GM10266 (cell line): Measurements from ENCODE around the gene RPS29.
"Not testable (repeated sequence)": the region's sequence is repeated elsewhere in the genome, so short reads cannot be mapped to it uniquely, and the experiment has no call there.

Experiments used
- DNase-seq: peaks from one replicate; pipeline ENCODE4 v3.0.0; 2012; ENCODE audit errors: extremely low spot score
- TF ChIP-seq, protein P1 (sequence below): IDR thresholded peaks from 2 replicates; pipeline ENCODE4 v1.5.1; 2012; ENCODE audit warnings: mild to moderate bottlenecking, low read depth; ENCODE audit not compliant: control insufficient read depth, insufficient read depth; ENCODE audit errors: missing control alignments

The RPS29 gene

DNA sequence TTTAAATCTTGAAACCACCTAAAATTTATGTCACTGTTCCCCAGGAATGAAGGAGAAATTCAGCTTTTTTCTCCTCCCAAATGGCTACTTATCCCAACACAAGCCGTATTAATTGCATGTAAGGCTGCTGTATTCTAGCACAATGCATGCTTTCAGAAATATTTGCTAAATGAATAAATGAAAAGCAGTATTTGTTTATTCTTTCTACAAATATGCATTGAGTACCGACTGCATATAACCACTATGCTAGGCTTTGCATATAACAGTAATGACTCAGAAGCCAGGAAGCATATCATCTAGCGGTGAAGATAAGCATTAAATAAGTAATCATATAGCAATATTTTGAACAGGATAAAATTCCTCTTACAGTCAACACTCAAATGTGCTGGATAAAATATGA is 6.8 kb upstream of the RPS29 start:
- no peak for DNase-seq

DNA sequence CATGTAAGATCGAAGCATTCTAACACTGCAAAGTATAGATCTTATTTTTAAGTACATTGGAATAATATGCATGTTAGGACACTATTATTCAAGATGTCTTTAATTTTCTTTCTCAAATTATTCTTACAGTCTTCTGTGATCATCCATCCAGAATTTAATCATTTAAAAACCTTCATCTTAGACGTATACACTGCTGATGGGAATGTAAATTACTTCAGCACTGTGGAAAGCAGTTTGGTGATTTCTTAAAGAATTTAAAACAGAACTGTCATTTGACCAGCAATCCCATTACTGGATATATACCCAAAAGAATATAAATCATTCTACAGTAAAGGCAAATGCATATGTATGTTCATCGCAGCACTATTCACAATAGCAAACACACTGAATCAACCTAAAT is 3.2 kb upstream of the RPS29 start:
- TF ChIP-seq, protein P1, sequence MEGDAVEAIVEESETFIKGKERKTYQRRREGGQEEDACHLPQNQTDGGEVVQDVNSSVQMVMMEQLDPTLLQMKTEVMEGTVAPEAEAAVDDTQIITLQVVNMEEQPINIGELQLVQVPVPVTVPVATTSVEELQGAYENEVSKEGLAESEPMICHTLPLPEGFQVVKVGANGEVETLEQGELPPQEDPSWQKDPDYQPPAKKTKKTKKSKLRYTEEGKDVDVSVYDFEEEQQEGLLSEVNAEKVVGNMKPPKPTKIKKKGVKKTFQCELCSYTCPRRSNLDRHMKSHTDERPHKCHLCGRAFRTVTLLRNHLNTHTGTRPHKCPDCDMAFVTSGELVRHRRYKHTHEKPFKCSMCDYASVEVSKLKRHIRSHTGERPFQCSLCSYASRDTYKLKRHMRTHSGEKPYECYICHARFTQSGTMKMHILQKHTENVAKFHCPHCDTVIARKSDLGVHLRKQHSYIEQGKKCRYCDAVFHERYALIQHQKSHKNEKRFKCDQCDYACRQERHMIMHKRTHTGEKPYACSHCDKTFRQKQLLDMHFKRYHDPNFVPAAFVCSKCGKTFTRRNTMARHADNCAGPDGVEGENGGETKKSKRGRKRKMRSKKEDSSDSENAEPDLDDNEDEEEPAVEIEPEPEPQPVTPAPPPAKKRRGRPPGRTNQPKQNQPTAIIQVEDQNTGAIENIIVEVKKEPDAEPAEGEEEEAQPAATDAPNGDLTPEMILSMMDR, result no peak
- DNase-seq, result no peak

More for the DNA sequence above, 6.8 kb upstream of the RPS29 start:
- TF ChIP-seq, protein P1, result no peak

DNA sequence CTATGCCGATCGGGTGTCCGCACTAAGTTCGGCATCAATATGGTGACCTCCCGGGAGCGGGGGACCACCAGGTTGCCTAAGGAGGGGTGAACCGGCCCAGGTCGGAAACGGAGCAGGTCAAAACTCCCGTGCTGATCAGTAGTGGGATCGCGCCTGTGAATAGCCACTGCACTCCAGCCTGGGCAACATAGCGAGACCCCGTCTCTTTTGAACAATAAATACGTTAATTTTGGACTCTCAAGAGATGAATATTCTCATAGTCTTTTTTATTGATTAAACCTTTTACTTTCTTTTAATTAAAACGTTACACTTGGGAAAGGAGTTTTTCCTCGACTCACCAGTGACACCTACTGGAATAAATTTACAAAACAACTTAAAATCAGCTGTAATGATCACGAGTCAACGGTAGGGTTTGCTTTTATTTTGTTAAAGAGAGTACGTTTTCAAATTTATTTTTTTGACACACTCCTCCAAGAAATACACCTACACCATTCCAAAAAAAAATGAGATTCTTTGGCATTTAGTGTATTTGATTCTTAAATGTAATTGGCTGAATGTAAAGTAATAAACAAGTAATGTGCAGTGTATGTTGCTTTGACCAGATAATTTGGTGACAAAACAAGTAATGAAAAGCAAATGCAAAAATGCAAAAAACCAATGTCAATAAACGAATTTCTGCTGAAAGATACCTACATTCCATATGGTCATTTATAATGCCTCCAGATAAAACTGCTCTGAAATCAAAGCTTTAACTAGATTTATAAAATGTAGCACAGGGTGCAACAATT is 687 bp upstream of the RPS29 start:
- TF ChIP-seq, protein P1, result peak; percentile 87

DNA sequence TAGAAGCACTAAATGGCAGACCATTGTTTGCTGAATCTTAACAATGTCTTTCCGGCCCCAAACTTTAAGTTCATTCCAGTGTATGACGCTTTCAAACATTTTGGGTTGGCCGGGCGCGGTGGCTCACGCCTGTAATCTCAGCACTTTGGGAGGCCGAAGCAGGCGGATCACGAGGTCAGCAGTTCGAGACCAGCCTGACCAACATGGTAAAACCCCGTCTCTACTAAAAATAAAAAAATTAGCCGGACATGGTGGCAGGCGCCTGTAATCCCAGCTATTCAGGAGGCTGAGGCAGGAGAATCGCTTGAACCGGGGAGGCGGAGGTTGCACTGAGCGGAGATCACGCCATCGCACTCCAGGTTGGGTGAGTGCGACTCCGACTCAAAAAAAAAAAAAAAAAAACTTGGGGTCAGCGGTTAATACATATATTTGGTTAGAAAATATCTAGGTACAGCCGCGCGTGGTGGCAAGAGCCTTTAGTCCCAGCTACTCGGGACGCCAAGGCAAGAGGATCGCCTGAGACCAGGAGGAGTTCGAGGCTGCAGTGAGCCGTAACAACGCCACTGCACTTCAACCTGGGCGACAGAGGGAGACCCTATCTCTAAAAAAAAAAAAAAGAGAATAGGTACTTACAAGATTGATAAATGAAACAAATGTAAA is 1.1 kb downstream of the RPS29 start:
- not testable (repeated sequence) for DNase-seq

More for the DNA sequence above, 687 bp upstream of the RPS29 start:
- DNase-seq, result peak; percentile 20

DNA sequence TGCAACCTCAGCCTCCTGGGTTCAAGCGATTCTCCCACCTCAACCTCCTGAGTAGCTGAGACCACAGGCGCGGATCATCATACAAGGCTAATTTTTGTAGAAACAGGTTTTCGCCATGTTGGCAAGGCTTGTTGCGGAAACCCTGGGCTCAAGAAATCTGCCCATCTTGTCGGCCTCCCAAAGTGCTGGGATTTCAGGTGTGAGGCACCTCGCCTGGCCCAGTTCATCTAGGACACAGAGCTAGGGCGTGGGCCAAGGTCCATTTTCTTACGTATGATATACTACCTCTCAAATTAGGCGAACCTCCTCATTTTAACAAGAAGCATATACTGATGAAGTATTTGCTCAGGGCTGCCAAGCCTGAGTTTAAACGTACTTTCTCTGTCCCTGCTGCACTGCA is 2.1 kb downstream of the RPS29 start:
- no peak for DNase-seq
- TF ChIP-seq, protein P1, result no peak

DNA sequence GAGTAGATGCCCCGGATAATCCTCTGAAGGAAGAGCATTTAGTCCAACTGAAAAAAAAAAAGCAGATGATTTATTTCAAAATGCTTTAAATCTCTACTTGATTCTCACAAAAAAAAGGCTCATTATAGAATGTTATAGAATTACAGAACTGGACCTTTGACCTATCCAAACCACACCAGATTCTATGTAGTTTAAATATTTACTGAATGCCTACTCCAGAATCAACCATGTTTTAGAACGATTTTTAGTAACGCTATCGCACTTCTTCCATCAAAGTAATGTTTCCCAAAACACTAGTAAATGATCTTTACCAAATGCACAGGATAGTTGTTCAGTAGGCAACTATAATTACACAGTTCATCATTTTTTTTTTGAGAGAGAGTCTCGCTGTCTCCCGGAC is 2.6 kb downstream of the RPS29 start:
- no peak for DNase-seq

DNA sequence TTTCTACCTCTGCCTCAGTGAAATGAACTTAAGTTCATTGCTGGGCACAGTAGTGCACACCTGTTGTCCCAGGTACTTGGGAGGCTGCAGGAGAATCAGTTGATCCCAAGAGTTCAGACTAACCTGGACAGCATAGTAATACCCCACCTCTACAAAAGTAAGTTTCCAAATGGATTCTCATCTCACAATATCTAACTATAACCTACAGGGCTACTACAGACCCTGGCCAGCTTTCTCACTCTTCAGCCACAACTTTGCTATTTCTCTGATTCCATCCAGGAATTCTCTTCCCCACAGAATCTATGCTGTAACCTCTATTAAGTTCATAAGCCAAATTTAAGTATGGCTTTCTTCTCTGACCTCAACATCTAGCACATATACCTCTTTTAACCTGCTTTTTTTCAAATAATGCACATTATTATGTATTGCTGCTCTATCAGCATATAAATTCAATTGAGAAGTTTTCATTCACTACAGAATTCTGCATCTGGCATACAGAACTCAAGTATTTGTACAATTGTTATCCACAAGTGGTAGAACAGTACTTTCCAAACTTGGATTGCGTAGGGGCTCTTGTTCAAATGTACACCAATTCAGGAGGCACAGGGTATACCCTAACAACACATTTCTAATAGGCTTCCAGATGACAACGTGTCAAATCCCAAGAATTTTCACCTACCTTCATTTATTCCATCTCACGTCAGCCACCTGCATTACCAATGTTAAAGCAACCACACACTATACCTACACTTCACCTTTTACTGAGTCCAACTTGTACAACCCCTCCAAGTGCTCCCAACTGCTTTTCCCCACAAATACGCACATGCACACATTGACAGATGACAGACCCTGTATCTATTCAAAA is 3.8 kb downstream of the RPS29 start:
- no peak for DNase-seq
- TF ChIP-seq, protein P1, result no peak

More for the DNA sequence above, 2.6 kb downstream of the RPS29 start:
- TF ChIP-seq, protein P1, result no peak
